ENCODE results near the gene CCNG1.
"Not testable (repeated sequence)": the region's sequence is repeated elsewhere in the genome, so short reads cannot be mapped to it uniquely, and the experiment has no call there.

The CCNG1 gene, protein sequence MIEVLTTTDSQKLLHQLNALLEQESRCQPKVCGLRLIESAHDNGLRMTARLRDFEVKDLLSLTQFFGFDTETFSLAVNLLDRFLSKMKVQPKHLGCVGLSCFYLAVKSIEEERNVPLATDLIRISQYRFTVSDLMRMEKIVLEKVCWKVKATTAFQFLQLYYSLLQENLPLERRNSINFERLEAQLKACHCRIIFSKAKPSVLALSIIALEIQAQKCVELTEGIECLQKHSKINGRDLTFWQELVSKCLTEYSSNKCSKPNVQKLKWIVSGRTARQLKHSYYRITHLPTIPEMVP

GRCh38 chr5:163437309-163438182 is at the start of gene CCNG1:
Gene CCNG1, plus strand, starts transcription at chr5:163437595. Its CDS starts 1,662 bp downstream, at chr5:163439257.
- DNase-seq (ENCODE audit: low read depth): peak; percentile 79

GRCh38 chr5:163395792-163396191 is 41.6 kb upstream of the CCNG1 start:
- DNase-seq (ENCODE audit: low read depth): no peak

DNA sequence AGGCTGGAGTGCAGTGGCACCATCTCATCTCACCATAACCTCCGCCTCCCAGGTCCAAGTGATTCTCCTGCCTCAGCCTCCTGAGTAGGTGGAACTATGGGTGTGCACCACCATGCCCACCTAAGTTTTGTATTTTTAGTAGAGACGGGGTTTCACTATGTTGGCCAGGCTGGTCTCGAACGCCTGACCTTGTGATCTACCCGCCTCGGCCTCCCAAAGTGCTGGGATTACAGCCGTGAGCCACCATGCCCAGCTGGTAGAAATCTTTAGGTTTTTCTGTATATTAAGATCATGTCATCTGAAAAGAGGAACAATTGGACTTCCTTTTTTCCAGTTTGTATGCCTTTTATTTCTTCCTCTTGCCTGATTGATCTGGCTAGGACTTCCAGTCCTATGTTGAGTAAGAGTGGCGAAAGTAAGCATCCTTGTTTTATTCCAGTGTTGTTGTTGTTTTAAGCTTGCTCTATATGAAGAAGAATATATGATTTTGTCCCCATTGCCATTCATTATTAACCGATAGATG is 40.5 kb upstream of the CCNG1 start:
- not testable (repeated sequence) for DNase-seq (ENCODE audit: low read depth)

DNA sequence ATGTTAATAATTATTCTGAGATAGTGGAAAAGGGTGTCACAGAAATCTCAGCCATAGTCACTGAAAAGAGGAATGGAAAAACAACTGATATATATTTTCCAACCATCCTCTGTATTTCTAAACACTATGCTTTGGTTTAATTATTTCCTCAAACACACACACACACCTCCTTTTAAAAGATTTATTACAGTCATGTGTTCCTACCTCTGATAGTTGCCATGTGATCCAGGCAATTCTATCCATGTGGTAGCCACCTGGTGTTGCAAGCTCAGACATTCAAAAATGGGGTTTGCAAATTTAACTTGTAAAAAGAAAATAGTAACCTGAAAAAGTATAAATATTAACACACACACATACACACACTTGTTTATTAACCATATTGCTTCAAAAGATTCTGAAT is 40.0 kb upstream of the CCNG1 start:
- DNase-seq (ENCODE audit: low read depth): no peak

DNA sequence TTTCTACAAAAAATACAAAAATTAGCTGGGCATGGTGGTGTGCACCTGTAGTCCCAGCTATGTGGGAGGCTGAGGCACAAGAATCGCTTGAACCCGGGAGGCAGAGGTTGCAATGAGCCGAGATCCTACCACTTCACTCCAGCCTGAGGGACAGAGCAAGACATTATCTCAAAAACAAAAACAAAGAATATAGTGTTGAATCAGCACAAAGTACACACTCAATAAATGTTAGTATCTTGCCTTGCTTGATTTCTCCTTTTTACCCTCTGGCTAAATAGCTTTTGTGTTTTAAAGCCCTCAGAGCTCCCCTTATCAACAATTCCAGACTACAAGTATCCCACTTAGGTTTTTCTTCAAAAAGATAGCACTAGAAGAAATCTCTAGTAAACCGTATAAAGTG is 37.5 kb upstream of the CCNG1 start:
- DNase-seq (ENCODE audit: low read depth): no peak

GRCh38 chr5:163401271-163401670 is 36.1 kb upstream of the CCNG1 start:
- DNase-seq (ENCODE audit: low read depth): no peak

DNA sequence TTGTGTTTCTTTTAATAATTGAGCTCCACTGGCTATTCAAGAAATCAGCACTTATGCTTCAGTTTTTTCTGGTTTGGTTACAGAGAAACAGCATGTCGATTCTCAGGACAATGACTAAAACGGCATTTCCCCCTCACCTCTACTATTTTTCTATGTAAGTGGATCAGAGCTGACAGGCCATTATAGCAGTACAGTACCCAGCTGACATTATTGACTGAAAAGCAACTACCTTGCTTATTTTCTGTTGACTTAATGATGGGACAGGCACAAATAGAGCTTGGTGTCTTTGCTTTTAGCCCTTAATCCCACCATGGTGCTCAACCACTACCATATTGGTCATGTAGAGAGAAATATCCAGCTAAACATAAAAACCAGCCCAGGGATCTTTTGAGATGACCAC is 35.4 kb upstream of the CCNG1 start:
- DNase-seq (ENCODE audit: low read depth): no peak

DNA sequence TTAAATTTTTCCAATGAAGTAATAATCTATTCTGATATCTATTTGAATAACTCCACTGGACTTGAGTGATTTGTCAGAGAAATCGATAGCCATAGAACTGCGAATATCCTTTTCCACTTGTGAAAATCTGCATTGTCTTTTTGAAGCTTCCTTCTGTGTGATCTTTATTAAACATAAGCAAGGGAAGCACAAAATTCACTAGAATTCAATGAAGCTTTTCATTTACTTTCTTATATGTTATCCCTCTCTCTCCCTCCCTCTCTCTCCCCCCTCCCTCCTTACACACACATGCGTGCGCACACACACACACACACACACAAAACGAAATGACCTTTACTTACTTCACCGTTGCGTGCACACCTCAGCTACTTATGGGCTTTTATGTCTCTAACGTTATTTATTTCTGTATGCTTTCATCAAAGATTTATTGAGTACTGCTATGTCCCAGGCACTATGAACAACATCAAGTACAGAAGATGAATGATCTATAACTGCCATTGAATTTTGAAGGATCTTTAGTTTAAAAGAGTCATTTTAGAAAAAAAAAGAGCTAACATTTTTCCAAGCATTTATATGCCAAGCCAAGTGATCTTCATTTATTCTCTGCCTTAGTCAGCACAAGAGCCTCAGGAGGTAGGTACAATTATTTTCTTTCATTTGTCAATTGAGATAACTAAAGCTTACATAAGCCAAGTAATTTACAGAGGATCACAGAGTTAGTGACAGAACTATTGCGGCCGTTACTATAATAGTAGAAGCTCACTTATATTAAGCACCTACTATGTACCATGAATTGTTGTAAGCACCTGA is 32.8 kb upstream of the CCNG1 start:
- DNase-seq (ENCODE audit: low read depth): no peak

- DNase-seq (ENCODE audit: low read depth): no peak
These were observed 30.2 kb upstream of the CCNG1 start for GRCh38 chr5:163407034-163407655.

GRCh38 chr5:163408311-163408923 is 29.0 kb upstream of the CCNG1 start:
- DNase-seq (ENCODE audit: low read depth): peak; percentile 18

- DNase-seq (ENCODE audit: low read depth): no peak
These were observed 28.0 kb upstream of the CCNG1 start for GRCh38 chr5:163409384-163409783.

- DNase-seq (ENCODE audit: low read depth): no peak
These were observed 26.9 kb upstream of the CCNG1 start for GRCh38 chr5:163410505-163410904.

DNA sequence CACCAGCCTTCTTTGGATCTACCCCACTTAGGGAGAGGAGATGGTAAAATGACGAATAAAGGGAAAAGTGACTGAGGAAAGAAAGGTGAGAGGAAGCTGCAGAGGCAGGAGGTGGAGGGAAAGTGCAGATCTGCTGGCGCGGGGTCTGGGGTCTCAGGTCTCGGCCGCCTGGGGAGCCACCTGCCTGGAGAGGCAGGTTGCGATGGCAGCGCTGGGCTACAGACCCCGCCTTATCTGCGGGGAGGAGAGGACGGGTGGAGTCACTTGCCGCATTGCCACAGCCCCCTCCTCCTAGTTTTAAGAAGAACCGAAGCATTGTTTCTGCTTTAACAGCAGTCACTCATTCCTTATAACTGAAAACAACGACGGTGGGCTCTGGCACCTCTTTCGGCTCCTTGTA is 21.7 kb upstream of the CCNG1 start:
- not testable (repeated sequence) for DNase-seq (ENCODE audit: low read depth)

GRCh38 chr5:163424836-163425235 is 12.6 kb upstream of the CCNG1 start:
- DNase-seq (ENCODE audit: low read depth): no peak

DNA sequence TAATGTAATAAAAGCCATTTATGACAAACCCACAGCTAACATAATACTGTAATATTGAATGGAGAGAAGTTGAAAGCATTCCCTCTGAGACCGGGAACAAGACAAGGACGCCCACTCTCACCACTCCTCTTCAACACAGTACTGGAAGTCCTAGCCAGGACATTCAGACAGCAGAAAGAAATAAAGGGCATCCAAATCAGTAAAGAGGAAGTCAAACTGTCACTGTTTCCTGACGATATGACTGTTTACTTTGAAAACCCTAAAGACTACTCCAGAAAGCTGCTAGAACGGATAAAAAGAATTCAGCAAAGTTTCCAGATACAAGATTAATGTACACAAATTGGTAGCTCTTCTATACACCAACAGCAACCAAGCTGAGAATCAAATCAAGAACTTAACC is 11.3 kb upstream of the CCNG1 start:
- DNase-seq (ENCODE audit: low read depth): not testable (repeated sequence)

- no peak for DNase-seq (ENCODE audit: low read depth)
These were observed 4.9 kb upstream of the CCNG1 start for GRCh38 chr5:163432544-163432943.

DNA sequence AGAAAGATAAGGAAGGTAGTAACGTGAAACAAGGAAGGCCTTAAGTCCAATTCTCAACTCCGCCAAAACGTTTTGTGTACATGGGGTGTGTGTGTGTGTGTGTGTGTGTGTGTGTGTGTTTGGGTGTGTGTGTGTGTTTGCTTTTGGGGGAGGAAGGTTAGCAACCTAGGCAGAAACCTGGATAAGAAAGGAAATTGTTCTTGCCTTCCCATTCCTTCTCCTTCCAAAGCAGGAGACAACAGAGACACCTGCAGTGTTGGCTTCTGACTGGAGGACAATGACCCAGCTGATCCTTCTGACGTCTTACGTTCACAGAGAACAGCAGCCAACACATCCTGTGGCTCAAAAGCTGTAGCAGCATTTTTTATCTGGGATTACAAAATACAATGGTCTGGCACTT is 4.1 kb upstream of the CCNG1 start:
- no peak for DNase-seq (ENCODE audit: low read depth)

GRCh38 chr5:163434401-163434866 is 3.0 kb upstream of the CCNG1 start:
- no peak for DNase-seq (ENCODE audit: low read depth)

- no peak for DNase-seq (ENCODE audit: low read depth)
These were observed 880 bp upstream of the CCNG1 start for GRCh38 chr5:163436515-163436914.

GRCh38 chr5:163437011-163437308 is 435 bp upstream of the CCNG1 start:
- DNase-seq (ENCODE audit: low read depth): no peak

DNA sequence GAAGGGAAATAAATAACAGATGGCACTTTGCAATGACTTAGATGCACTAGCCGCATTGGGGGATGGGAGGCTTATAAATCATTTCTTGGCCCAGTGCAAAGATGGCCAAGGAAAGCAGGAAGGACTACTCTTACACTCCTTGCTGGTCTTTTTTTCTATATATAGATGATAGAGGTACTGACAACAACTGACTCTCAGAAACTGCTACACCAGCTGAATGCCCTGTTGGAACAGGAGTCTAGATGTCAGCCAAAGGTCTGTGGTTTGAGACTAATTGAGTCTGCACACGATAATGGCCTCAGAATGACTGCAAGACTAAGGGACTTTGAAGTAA is 1.7 kb downstream of the CCNG1 start:
- no peak for DNase-seq (ENCODE audit: low read depth)

DNA sequence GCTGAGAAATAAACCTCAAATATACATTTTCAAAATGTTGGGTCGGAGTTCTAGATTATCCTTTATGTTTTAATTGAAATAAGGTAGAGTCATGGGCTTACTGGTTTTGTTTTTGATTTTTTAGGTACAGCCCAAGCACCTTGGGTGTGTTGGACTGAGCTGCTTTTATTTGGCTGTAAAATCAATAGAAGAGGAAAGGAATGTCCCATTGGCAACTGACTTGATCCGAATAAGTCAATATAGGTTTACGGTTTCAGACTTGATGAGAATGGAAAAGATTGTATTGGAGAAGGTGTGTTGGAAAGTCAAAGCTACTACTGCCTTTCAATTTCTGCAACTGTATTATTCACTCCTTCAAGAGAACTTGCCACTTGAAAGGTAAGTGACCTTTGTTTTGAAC is 3.6 kb downstream of the CCNG1 start:
- DNase-seq (ENCODE audit: low read depth): no peak
